Measurements from ENCODE around the gene SUCLG2. TPM values are rescaled to one million over a fixed set of nuclear protein-coding genes. Genes with fewer than 3 reads are reported as not detected.

SUCLG2 gene
- total RNA-seq, 1 donor from 2014 or later: 63.6 TPM

GRCh38 chr3:67657192-67657591 lies 2.8 kb upstream of the SUCLG2 start:
- no peaks in the 10 kb centered on the region for H4K20me1 ChIP-seq (ENCODE audit: low read depth)
- peaks cover 12% of the 10 kb centered on the region for H3K4me1 ChIP-seq
- Mint-ChIP-seq H3K27ac (no peak overlapping the region), H3K27me3 (ENCODE audit: insufficient read depth, low read depth) (no peaks in the 10 kb centered on the region), H3K4me1 (peaks cover 18% of the 10 kb centered on the region), H3K9me3 (peaks cover 22% of the 10 kb centered on the region), H3K36me3 (peaks cover 6% of the 10 kb centered on the region), H3K4me3 (no peak overlapping the region)
- H3K79me2 ChIP-seq (ENCODE audit: low read depth): peaks cover 7% of the 10 kb centered on the region
- no peak overlapping the region for H3K4me3 ChIP-seq
- H3K27me3 ChIP-seq: no peaks in the 10 kb centered on the region
- TF ChIP-seq EZH2 (IDR thresholded peaks at IDR 0.05) (no peak), CTCF (IDR thresholded peaks at IDR 0.05) (no peak), EZH2phosphoT487 (IDR thresholded peaks at IDR 0.05) (no peak)
- DNase-seq (ENCODE audit: low spot score): no peak
- no peaks in the 10 kb centered on the region for H3F3A ChIP-seq (ENCODE audit: low read depth)
- H3K9me3 ChIP-seq (ENCODE audit: low read depth): no peaks in the 10 kb centered on the region
- H3K4me2 ChIP-seq: no peak overlapping the region
- H2AFZ ChIP-seq (replicated peaks): no peak overlapping the region
- no peaks in the 10 kb centered on the region for H3K36me3 ChIP-seq
- H3K27ac ChIP-seq: no peak overlapping the region
- no peak overlapping the region for H3K9ac ChIP-seq

GRCh38 chr3:67656614-67657013 lies 2.2 kb upstream of the SUCLG2 start:
- H3K27me3 Mint-ChIP-seq (ENCODE audit: insufficient read depth, low read depth): no peaks in the 10 kb centered on the region
- H3K4me3 Mint-ChIP-seq: no peak overlapping the region
- H3K4me3 ChIP-seq: no peak overlapping the region
- no peak overlapping the region for H3K27ac Mint-ChIP-seq
- no peaks in the 10 kb centered on the region for H3K9me3 ChIP-seq (ENCODE audit: low read depth)
- H3K27me3 ChIP-seq: no peaks in the 10 kb centered on the region
- H3K9me3 Mint-ChIP-seq: peaks cover 22% of the 10 kb centered on the region
- no peak for TF ChIP-seq EZH2phosphoT487 (IDR thresholded peaks at IDR 0.05)
- TF ChIP-seq EZH2 (IDR thresholded peaks at IDR 0.05): no peak
- peaks cover 7% of the 10 kb centered on the region for H3K79me2 ChIP-seq (ENCODE audit: low read depth)
- H3F3A ChIP-seq (ENCODE audit: low read depth): no peaks in the 10 kb centered on the region
- H3K36me3 ChIP-seq: no peaks in the 10 kb centered on the region
- H4K20me1 ChIP-seq (ENCODE audit: low read depth): no peaks in the 10 kb centered on the region
- H3K4me1 ChIP-seq: peaks cover 12% of the 10 kb centered on the region
- peaks cover 10% of the 10 kb centered on the region for H3K36me3 Mint-ChIP-seq
- no peak overlapping the region for H3K4me2 ChIP-seq
- DNase-seq (ENCODE audit: low spot score): no peak
- no peak overlapping the region for H3K9ac ChIP-seq
- H2AFZ ChIP-seq (replicated peaks): no peak overlapping the region
- H3K4me1 Mint-ChIP-seq: peaks cover 21% of the 10 kb centered on the region
- H3K27ac ChIP-seq: no peak overlapping the region

- Histone ChIP-seq H3K4me1 (peaks cover 12% of the 10 kb centered on the region), H3F3A (ENCODE audit: low read depth) (no peaks in the 10 kb centered on the region), H3K27me3 (no peaks in the 10 kb centered on the region), H3K4me3 (no peak overlapping the region), H3K79me2 (ENCODE audit: low read depth) (peaks cover 7% of the 10 kb centered on the region), H4K20me1 (ENCODE audit: low read depth) (no peaks in the 10 kb centered on the region), H3K9ac (no peak overlapping the region), H3K9me3 (ENCODE audit: low read depth) (no peaks in the 10 kb centered on the region), H3K36me3 (no peaks in the 10 kb centered on the region), H3K27ac (no peak overlapping the region), H2AFZ (replicated peaks) (peak overlapping the region; percentile 91), H3K4me2 (peak overlapping the region; percentile 84)
- no peak for DNase-seq (ENCODE audit: low spot score)
- TF ChIP-seq EZH2 (IDR thresholded peaks at IDR 0.05): no peak
- TF ChIP-seq CTCF (IDR thresholded peaks at IDR 0.05): no peak
- no peak for TF ChIP-seq EZH2phosphoT487 (IDR thresholded peaks at IDR 0.05)
- Mint-ChIP-seq H3K4me1 (peaks cover 29% of the 10 kb centered on the region), H3K27me3 (ENCODE audit: insufficient read depth, low read depth) (no peaks in the 10 kb centered on the region), H3K36me3 (peaks cover 10% of the 10 kb centered on the region), H3K27ac (peak overlapping the region; percentile 85), H3K4me3 (peak overlapping the region; percentile 83), H3K9me3 (peaks cover 22% of the 10 kb centered on the region)
Measured at GRCh38 chr3:67655364-67656121, 1.1 kb upstream of the SUCLG2 start.

DNA sequence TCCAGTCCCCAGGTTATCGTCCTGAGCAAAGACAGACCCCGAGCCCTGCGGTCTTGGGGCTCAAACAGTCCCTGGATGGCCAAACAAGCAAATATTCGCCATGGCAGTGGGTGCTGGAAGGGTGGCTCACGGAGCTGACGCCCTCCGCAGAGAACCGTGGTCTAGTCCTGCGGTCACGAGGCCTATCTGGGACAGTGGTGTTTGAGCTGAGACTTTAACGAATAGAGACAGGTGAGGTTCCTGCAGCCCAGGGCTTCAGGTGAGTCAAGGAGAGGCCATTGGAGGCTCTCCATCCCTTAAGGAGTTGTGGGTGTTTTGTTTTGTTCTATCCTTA lies 399 bp upstream of the SUCLG2 start:
- peak overlapping the region; percentile 83 for H3K4me3 Mint-ChIP-seq
- peaks cover 35% of the 10 kb centered on the region for H3K4me1 Mint-ChIP-seq
- Histone ChIP-seq H2AFZ (replicated peaks) (peak overlapping the region; percentile 91), H4K20me1 (ENCODE audit: low read depth) (no peaks in the 10 kb centered on the region), H3K79me2 (ENCODE audit: low read depth) (peaks cover 7% of the 10 kb centered on the region), H3K4me2 (peak overlapping the region; percentile 84), H3K36me3 (no peaks in the 10 kb centered on the region), H3K4me3 (peak overlapping the region; percentile 76), H3K4me1 (peaks cover 12% of the 10 kb centered on the region), H3K9me3 (ENCODE audit: low read depth) (no peaks in the 10 kb centered on the region), H3K27ac (no peak overlapping the region), H3F3A (ENCODE audit: low read depth) (no peaks in the 10 kb centered on the region), H3K9ac (no peak overlapping the region), H3K27me3 (no peaks in the 10 kb centered on the region)
- peaks cover 10% of the 10 kb centered on the region for H3K36me3 Mint-ChIP-seq
- TF ChIP-seq EZH2 (IDR thresholded peaks at IDR 0.05) (no peak), EZH2phosphoT487 (IDR thresholded peaks at IDR 0.05) (no peak), CTCF (IDR thresholded peaks at IDR 0.05) (no peak)
- peaks cover 22% of the 10 kb centered on the region for H3K9me3 Mint-ChIP-seq
- no peaks in the 10 kb centered on the region for H3K27me3 Mint-ChIP-seq (ENCODE audit: insufficient read depth, low read depth)
- H3K27ac Mint-ChIP-seq: peak overlapping the region; percentile 85
- DNase-seq (ENCODE audit: low spot score): no peak
